Coronary artery (tissue), 2 donors: ENCODE data around the gene LINGO1.

Source experiments
- DNase-seq: peaks from one replicate; pipeline ENCODE4 v3.0.0-alpha.2; 2017; ENCODE audit warnings: low spot score
- H3K27ac ChIP-seq, 2 donors: fragments of 200-600 bp; sonication (generic); one replicate each; pipeline ENCODE4 v1.5.1; 2016 to 2019
- H3K4me3 ChIP-seq: fragments of 200-600 bp; sonication (generic); 2 replicates; pipeline ENCODE4 v1.5.1; 2016; ENCODE audit warnings: mild to moderate bottlenecking, moderate library complexity
- TF ChIP-seq, protein P1 (sequence below): fragments of 200-600 bp; sonication (generic); IDR thresholded peaks from one replicate; pipeline ENCODE4 v1.5.1; 2019; ENCODE audit warnings: antibody characterized with exemption

The LINGO1 gene

DNA sequence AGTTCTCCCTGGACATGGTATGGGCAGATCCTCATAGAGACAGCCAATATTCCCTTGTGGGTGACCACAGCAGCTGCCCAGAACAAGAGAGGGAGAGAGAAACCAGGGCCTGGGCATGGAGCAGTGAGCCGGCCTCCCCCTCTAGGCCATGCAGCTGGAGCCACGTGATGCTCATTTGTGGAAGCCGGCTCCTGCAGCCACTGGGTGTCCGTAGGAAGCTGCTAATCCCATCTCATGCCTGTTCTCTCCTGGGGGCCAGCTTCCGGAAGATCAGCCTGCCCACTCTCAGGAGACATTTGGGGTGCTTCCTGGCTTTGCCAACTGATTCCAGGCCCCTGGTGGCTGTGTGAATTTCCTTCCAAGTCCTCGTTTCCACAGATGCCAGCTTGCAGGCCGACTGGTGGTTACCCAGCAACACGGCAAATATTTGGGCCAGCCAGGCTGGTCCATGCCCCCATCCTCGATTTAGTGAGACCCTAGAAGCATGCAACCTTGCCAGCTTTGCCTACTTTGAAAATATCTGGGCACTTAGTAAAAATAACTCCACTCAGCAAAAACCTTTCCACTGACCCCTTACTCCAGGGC lies 55.3 kb downstream of the LINGO1 start:
- no peak overlapping the region for H3K27ac ChIP-seq
- TF ChIP-seq, protein P1, sequence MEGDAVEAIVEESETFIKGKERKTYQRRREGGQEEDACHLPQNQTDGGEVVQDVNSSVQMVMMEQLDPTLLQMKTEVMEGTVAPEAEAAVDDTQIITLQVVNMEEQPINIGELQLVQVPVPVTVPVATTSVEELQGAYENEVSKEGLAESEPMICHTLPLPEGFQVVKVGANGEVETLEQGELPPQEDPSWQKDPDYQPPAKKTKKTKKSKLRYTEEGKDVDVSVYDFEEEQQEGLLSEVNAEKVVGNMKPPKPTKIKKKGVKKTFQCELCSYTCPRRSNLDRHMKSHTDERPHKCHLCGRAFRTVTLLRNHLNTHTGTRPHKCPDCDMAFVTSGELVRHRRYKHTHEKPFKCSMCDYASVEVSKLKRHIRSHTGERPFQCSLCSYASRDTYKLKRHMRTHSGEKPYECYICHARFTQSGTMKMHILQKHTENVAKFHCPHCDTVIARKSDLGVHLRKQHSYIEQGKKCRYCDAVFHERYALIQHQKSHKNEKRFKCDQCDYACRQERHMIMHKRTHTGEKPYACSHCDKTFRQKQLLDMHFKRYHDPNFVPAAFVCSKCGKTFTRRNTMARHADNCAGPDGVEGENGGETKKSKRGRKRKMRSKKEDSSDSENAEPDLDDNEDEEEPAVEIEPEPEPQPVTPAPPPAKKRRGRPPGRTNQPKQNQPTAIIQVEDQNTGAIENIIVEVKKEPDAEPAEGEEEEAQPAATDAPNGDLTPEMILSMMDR: no peak
- DNase-seq: no peak

DNA sequence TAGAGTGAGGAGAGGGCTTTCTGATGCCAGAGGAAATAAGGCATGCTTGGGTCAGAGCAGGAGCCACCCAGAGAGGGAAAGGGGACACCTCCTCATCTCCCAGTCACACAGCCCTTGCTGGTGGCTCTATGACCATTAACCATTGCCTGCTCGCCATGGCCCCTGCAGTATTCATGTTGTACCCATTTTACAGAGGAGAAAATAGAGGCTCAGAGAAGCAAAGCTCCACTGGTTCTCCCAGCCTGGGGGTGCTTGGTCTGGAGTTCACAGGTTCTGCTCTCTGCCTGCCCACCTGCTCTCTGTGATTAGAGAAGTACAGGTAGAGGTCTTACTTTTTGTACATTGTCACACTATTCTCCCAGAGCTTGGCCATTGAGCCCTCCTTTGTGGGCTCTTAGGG lies 56.2 kb downstream of the LINGO1 start:
- no peak for DNase-seq
- TF ChIP-seq, protein P1: no peak
- no peak overlapping the region for H3K4me3 ChIP-seq
- H3K27ac ChIP-seq: no peak overlapping the region

More for the DNA sequence above, 55.3 kb downstream of the LINGO1 start:
- H3K4me3 ChIP-seq: no peak overlapping the region

DNA sequence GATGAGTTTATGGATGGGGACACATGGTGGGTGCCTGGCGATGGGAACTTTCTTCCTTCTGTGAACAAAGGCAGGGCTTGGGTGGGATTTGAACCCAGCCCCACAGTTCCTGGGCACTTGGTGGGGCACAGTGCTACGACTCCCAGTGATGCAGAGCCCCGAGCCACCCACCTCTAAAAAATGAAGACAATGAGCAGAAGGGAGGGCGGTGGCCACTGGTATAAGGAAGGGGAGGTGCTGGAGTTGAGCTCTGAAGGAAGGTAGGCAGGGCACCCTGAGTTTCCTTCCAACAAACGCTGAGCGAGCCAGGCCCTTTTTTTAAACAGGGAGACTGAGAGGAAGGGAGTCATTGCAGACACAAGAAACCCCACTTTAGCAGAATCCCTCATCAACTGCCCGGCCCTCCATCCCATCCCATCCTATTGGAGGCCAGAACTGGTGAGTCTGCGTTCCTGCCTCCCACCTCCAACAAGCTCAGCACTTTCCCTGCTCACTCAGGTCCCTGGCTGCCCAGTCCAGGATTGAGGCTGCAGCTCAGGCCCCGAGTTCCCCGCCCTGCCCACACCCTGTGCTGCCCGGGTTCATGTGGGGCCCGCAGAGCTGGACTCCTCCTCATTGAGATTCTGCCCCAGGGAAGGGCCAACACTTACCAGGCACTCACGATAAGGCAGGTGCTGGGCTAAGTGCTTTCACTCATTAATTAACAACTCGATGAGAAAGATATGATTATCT lies 57.3 kb downstream of the LINGO1 start:
- no peak overlapping the region for H3K4me3 ChIP-seq
- DNase-seq: no peak
- no peak overlapping the region for H3K27ac ChIP-seq
- TF ChIP-seq, protein P1: no peak

DNA sequence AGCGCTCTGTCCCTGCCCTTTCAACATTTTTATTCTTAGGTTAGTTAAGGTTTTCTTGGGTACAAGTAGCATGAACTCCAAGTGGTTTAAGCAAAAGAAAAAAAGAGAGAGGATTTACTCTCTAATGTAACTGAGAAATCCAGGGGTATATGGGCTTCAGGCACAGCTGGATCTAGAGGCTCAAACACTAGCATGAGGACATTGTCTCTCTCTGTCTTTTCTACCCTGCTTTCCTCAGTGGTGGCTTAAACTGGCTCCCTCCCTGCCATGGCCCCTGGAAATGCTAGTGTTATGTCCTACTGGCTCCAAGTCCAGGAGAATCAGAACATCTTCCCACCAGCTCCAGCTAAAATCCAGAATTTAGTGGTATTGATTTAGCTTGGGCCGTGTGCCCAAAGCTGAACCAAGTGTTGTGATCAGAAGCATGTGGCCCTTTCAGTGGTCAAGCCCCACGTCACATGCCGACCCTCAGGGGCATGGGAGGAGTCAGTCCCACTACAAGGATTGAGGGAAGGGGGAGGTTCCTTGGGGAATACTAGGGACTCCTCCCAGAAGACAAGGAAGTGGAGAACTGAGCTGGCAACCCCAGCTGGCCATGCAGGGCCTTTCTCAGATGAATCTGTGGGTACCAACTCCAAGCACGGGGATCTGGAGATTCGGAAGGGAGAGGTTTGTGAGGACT lies 58.0 kb downstream of the LINGO1 start:
- TF ChIP-seq, protein P1: no peak
- H3K27ac ChIP-seq: no peak overlapping the region
- DNase-seq: no peak
- no peak overlapping the region for H3K4me3 ChIP-seq

DNA sequence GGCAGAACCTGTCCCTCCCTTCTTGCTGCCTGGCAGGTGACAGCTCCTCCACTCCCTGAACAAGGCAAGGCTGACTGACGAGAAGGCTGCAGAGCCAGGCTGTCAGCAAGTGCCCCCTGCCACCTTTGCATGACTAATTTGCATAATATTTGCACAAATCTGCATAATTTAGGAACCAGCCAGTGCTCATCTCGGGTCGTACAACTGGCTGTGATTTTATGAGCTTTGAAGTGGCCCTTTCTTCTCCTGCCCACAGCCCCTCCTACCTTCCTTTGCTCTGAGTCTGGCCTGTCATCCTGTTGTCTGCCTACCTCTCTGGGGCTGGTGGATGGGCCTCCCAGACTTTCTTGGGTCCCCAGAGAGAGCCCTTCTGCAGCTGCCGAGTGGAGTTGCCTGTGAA lies 58.9 kb downstream of the LINGO1 start:
- no peak overlapping the region for H3K27ac ChIP-seq
- H3K4me3 ChIP-seq: no peak overlapping the region
- TF ChIP-seq, protein P1: no peak
- DNase-seq: no peak

DNA sequence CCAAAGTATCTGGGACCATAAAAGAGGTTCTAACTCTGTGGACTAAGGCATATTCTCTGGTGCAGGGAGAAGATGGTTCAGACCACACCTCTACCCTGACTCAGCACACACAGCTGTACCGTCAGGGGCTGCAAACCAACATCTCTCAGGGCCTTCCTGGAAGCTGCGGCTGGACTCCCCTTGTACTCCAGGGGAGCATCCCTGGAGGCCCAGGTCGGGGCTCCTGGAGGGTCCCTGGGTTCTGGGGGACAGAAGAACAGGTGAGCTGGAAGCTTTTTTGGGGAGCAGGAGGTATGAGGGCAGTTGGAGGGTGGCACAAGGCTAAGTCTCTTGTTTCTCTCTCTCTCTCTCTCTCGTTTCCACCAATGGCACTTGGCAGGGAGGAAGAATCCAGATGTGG lies 60.5 kb downstream of the LINGO1 start:
- no peak overlapping the region for H3K27ac ChIP-seq
- no peak overlapping the region for H3K4me3 ChIP-seq
- DNase-seq: no peak
- TF ChIP-seq, protein P1: no peak
